Tibial nerve (tissue), 3 donors: Measurements from ENCODE around the gene EYA2.

ENCODE experiments used
- POLR2A ChIP-seq, 2 donors: fragments of 450-650 bp; IDR thresholded peaks; one replicate each; pipeline ENCODE4 v1.6.1; 2017; ENCODE audit warnings: antibody characterized with exemption in 2 of 2, mild to moderate bottlenecking in 2 of 2, moderate library complexity in 2 of 2
- TF ChIP-seq, protein P1 (sequence below), 5 experiments: fragments of 200-600 bp in 3 of 5; fragments of 450-650 bp in 2 of 5; sonication (generic) in 3 of 5; IDR thresholded peaks; one replicate each; pipeline ENCODE4 v1.5.1; 2016 to 2019; ENCODE audit warnings: antibody characterized with exemption in 5 of 5, mild to moderate bottlenecking in 3 of 5, moderate library complexity in 2 of 5

DNA sequence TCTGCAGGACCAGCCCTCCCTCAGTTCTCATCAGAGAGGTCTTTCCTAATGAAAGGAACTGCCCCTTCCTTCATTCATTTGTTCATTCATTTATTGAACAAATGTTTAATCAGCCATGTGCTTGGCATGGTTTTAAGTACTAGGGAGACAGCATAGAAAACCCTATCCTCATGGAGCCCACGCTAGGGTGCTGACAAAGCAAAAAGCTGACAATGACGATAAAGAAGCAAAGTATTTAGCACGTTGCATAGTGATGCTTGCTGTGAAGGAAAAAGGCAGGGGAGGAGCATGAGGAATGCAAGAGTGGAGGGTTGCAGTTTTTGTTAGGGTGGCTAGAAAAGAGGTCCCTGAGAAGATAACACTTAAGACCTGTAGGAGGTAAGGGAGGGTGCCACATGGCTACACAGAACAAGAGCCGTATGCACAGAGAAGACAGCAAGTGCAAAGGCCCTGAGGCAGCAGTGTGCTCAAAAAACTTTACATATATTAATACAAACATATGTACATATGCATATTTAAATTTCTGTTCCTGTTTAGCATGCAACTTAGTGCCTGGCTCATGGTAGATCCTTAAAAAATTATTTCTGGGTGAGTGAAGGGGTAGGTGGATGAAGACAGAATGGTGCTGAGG is 98.9 kb downstream of the EYA2 start:
- TF ChIP-seq, protein P1, sequence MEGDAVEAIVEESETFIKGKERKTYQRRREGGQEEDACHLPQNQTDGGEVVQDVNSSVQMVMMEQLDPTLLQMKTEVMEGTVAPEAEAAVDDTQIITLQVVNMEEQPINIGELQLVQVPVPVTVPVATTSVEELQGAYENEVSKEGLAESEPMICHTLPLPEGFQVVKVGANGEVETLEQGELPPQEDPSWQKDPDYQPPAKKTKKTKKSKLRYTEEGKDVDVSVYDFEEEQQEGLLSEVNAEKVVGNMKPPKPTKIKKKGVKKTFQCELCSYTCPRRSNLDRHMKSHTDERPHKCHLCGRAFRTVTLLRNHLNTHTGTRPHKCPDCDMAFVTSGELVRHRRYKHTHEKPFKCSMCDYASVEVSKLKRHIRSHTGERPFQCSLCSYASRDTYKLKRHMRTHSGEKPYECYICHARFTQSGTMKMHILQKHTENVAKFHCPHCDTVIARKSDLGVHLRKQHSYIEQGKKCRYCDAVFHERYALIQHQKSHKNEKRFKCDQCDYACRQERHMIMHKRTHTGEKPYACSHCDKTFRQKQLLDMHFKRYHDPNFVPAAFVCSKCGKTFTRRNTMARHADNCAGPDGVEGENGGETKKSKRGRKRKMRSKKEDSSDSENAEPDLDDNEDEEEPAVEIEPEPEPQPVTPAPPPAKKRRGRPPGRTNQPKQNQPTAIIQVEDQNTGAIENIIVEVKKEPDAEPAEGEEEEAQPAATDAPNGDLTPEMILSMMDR (IDR thresholded peaks at IDR 0.05) = no peak
- no peak for TF ChIP-seq POLR2A (IDR thresholded peaks at IDR 0.05)
